GM12878 (cell line): ENCODE data around the gene DCAF15. TPM values are rescaled to one million over a fixed set of nuclear protein-coding genes. Genes with fewer than 3 reads are reported as not detected.

ENCODE experiments used
- ATAC-seq: fragments of 200-7000 bp; cut with Tn5 transposase; 3 replicates; pipeline ENCODE4 v1.9.1; 2020; ENCODE audit warnings: mild to moderate bottlenecking, moderate library complexity
- BruUV-seq: library from RNA; stranded (reverse); fragments of 400-500 nt; replicated peaks from 2 replicates; lab custom pipeline; 2021; lab: Mats Ljungman, UMichigan
- CTCF ChIA-PET: fragments of 300-600 bp; sonication (Branson Sonifier 250); formaldehyde crosslinking; extraction: SDS; loops from one replicate; lab custom pipeline; 2021; ENCODE audit warnings: inconsistent platforms; lab: Yijun Ruan, JAX
- POLR2A ChIA-PET: fragments of 350-600 bp; formaldehyde crosslinking; extraction: SDS; loops from one replicate; lab custom pipeline; 2021; ENCODE audit warnings: inconsistent platforms; lab: Charles Lee
- RAD21 ChIA-PET: fragments of 300-600 bp; sonication (Branson Sonifier 250); formaldehyde crosslinking; loops from one replicate; lab custom pipeline; 2023; ENCODE audit warnings: antibody characterized with exemption; ENCODE audit not compliant: unreplicated experiment; lab: Charles Lee
- SMC1A ChIA-PET: fragments of 300-600 bp; sonication (Branson Sonifier 250); formaldehyde crosslinking; loops from one replicate; lab custom pipeline; 2023; ENCODE audit not compliant: unreplicated experiment, uncharacterized antibody; lab: Charles Lee
- DNase-seq: peaks from one replicate; pipeline ENCODE4 v3.0.0-alpha.2; 2011; ENCODE audit warnings: low read depth, low spot score
- FAIRE-seq: peaks from 3 replicates; lab custom pipeline; 2011; peaks lifted over from hg19 to GRCh38; lab: Jason Lieb, UNC
- H2AFZ ChIP-seq: 2 replicates; pipeline ENCODE4 v1.6.0; 2011; ENCODE audit warnings: low read depth, low read length, control low read depth; ENCODE audit not compliant: control insufficient read depth
- H3K27ac ChIP-seq: 2 replicates; pipeline ENCODE4 v1.5.1; 2011; ENCODE audit warnings: control low read depth; ENCODE audit not compliant: control insufficient read depth, insufficient read depth
- H3K27me3 ChIP-seq, 2 experiments: replicated peaks in 1 of 2; 2 replicates each; pipeline versions ENCODE4 v1.6.0 to v1.6.1; 2011; ENCODE audit warnings: low read length in 1 of 2; ENCODE audit not compliant: control insufficient read depth in 2 of 2, insufficient read depth in 2 of 2
- H3K36me3 ChIP-seq, 2 experiments: 2 replicates each; pipeline ENCODE4 v1.5.1; 2011; ENCODE audit warnings: low read length in 1 of 2; ENCODE audit not compliant: control insufficient read depth in 2 of 2, insufficient read depth in 2 of 2
- H3K4me1 ChIP-seq: 2 replicates; pipeline ENCODE4 v1.6.1; 2011; ENCODE audit warnings: mild to moderate bottlenecking, low read length, moderate library complexity, mixed read lengths; ENCODE audit not compliant: control insufficient read depth, insufficient read depth
- H3K4me2 ChIP-seq: 2 replicates; pipeline ENCODE4 v1.6.0; 2011; ENCODE audit warnings: control low read depth; ENCODE audit not compliant: control insufficient read depth, insufficient read depth
- H3K4me3 ChIP-seq: fragments of 200-600 bp; sonication (generic); 2 replicates; pipeline ENCODE4 v1.5.1; 2016
- H3K79me2 ChIP-seq: 2 replicates; pipeline ENCODE4 v1.6.0; 2011; ENCODE audit warnings: low read length; ENCODE audit not compliant: control insufficient read depth, insufficient read depth
- H3K9ac ChIP-seq: 2 replicates; pipeline ENCODE4 v1.8.0; 2011; ENCODE audit warnings: low read length, control low read depth, mixed read lengths; ENCODE audit not compliant: control insufficient read depth, insufficient read depth
- H3K9me3 ChIP-seq: replicated peaks from 3 replicates; pipeline ENCODE4 v1.5.1; 2011; ENCODE audit warnings: mild to moderate bottlenecking, low read length; ENCODE audit not compliant: control insufficient read depth, insufficient read depth
- H4K20me1 ChIP-seq: 2 replicates; pipeline ENCODE4 v1.6.0; 2011; ENCODE audit not compliant: control insufficient read depth, insufficient read depth
- ASH2L ChIP-seq: fragments of 300-600, 200-600 bp; sonication (generic); IDR thresholded peaks from 2 replicates; pipeline ENCODE4 v1.6.1; 2017; ENCODE audit warnings: low read depth, mild to moderate bottlenecking, borderline replicate concordance
- CBFB ChIP-seq: IDR thresholded peaks from 2 replicates; pipeline ENCODE4 v1.6.1; 2016; ENCODE audit warnings: antibody characterized with exemption, low read depth
- ETV6 ChIP-seq, 2 experiments: fragments of 450-650 bp in 1 of 2; IDR thresholded peaks in 1 of 2; conservative IDR thresholded peaks in 1 of 2; 2 replicates each; pipeline ENCODE4 v1.6.1; 2014; ENCODE audit warnings: antibody characterized with exemption in 1 of 2, borderline replicate concordance in 1 of 2, low read depth in 1 of 2, mild to moderate bottlenecking in 1 of 2, moderate library complexity in 1 of 2
- GABPA ChIP-seq: IDR thresholded peaks from 2 replicates; pipeline ENCODE4 v1.6.1; 2014; ENCODE audit warnings: antibody characterized with exemption, low read depth, mild to moderate bottlenecking, inconsistent platforms
- MLLT1 ChIP-seq: fragments of 450-650 bp; IDR thresholded peaks from 2 replicates; pipeline ENCODE4 v1.6.1; 2016; ENCODE audit warnings: mild to moderate bottlenecking
- MTA3 ChIP-seq: IDR thresholded peaks from 2 replicates; pipeline ENCODE4 v1.6.1; 2012; ENCODE audit warnings: low read length, inconsistent platforms, borderline replicate concordance
- NFYA ChIP-seq: IDR thresholded peaks from 2 replicates; pipeline ENCODE4 v1.6.1; 2011; ENCODE audit warnings: low read depth, mild to moderate bottlenecking, low read length, improper control_type of control experiment, borderline replicate concordance
- NR2F1 ChIP-seq: fragments of 450-650 bp; conservative IDR thresholded peaks from 2 replicates; pipeline ENCODE4 v1.6.1; 2017; ENCODE audit warnings: mild to moderate bottlenecking
- POLR2AphosphoS5 ChIP-seq: IDR thresholded peaks from 2 replicates; pipeline ENCODE4 v1.6.1; 2011; ENCODE audit warnings: mild to moderate bottlenecking, low read length, inconsistent platforms
- RFX5 ChIP-seq: IDR thresholded peaks from 2 replicates; pipeline ENCODE4 v1.6.1; 2011; ENCODE audit warnings: low read depth, low read length, improper control_type of control experiment
- SUPT20H ChIP-seq: IDR thresholded peaks from 2 replicates; pipeline ENCODE4 v1.6.1; 2011; ENCODE audit warnings: low read depth, mild to moderate bottlenecking, low read length, moderate library complexity, borderline replicate concordance; ENCODE audit not compliant: control insufficient read depth
- WRNIP1 ChIP-seq: IDR thresholded peaks from 2 replicates; pipeline ENCODE4 v1.6.1; 2011; ENCODE audit warnings: low read depth, low read length, improper control_type of control experiment, borderline replicate concordance
- ZBTB11 ChIP-seq: fragments of 450-650 bp; formaldehyde crosslinking; IDR thresholded peaks from 2 replicates; pipeline ENCODE4 v1.5.0; 2022; ENCODE audit warnings: mild to moderate bottlenecking, missing genetic modification characterization
- WGBS: methylation state at CpG from one replicate; pipeline ENCODE4 v1.1.6; 2016; ENCODE audit warnings: low lambda C conversion rate; ENCODE audit not compliant: insufficient replicate concordance, insufficient coverage; ENCODE audit errors: missing lambda C conversion rate; 5-methylcytosine and 5-hydroxymethylcytosine counted together
- in situ Hi-C: fragments of 300-500 bp; cut with MboI; formaldehyde crosslinking; loops from 9 replicates; pipeline ENCODE4 v1.14.3; 2018; ENCODE audit warnings: mixed read lengths
- intact Hi-C: fragments of 100-400 bp; cut with micrococcal nuclease; formaldehyde crosslinking; loops from one replicate; pipeline ENCODE4 v1.14.2; 2022; ENCODE audit not compliant: unreplicated experiment
- polyA plus RNA-seq, 11 experiments: library from polyadenylated mRNA; depleted of rRNA in 4 of 11; unstranded in 6 of 11; stranded (reverse) in 5 of 11; fragments of >200 nt; fragmentation: Nextera tagmentation in 4 of 11; fragmentation: Illumina TruSeq in 1 of 11; extraction: Ambion mirVana in 4 of 11; extraction: Trizol in 1 of 11; gene quantifications; 1 replicate in 1 of 11; 2 replicates in 10 of 11; pipeline versions ENCODE4 v1.2.1 to v1.2.3, GENCODE V29; 2011 to 2016; ENCODE audit warnings: inconsistent platforms in 2 of 11, missing spikeins in 2 of 11, low read depth in 1 of 11
- total RNA-seq, 4 experiments: library from RNA; depleted of rRNA in 3 of 4; stranded (reverse); fragments of >200 nt in 3 of 4; fragmentation: Illumina TruSeq in 1 of 4; extraction: Trizol in 1 of 4; gene quantifications; 2 replicates each; pipeline versions ENCODE4 v1.2.1 to v1.2.3, GENCODE V29; 2013 to 2021
- TF ChIP-seq, protein P1 (sequence below): fragments of 450-650 bp; IDR thresholded peaks from 2 replicates; pipeline ENCODE4 v1.6.1; 2017; ENCODE audit warnings: mild to moderate bottlenecking, moderate library complexity

The DCAF15 gene
- total and polyA plus RNA-seq, 10 of the 15 experiments (the other 5 are each of a cell fraction or from before 2014, with no cell fraction given), result 0.16 to 63.4 (median 26.6) TPM

GRCh38 chr19:14000691-14001375 lies 48.5 kb downstream of the DCAF15 start:
- Histone ChIP-seq H3K4me2 (no peak overlapping the region), H3K27me3 (no peaks in the 10 kb centered on the region), H2AFZ (no peak overlapping the region), H3K79me2 (peaks cover 11% of the 10 kb centered on the region), H3K9ac (no peak overlapping the region), H4K20me1 (no peaks in the 10 kb centered on the region), H3K4me1 (peaks cover 44% of the 10 kb centered on the region), H3K9me3 (peaks cover 5% of the 10 kb centered on the region; the same call in 2 of the 3 replicates), H3K4me3 (no peak overlapping the region), H3K36me3 (no peaks in the 10 kb centered on the region; a peak in 1 of 4 replicates), H3K27ac (no peak overlapping the region)
- intact Hi-C loops (loop anchor here (5.0 to 10.0 kb wide), 2 partner anchors 119 to 846 kb away; partner anchors contain the start of genes IER2 and STX10), in situ Hi-C loops (no loop called here)
- no peak for FAIRE-seq
- ChIA-PET POLR2A (interaction anchor here (0.6 to 1.1 kb wide), 4 partner anchors 16 to 50 kb away, joined by 3 to 6 read pairs (median 4); partner anchors contain the start of gene IL27RA), CTCF (interaction anchor here (1.3 to 2.4 kb wide), 2 partner anchors 41 to 58 kb away, joined by 4 to 9 read pairs; no protein-coding TSS in a partner anchor), SMC1A (interaction anchor here (0.6 to 0.7 kb wide), 3 partner anchors 14 to 121 kb away, joined by 3 read pairs; no protein-coding TSS in a partner anchor), RAD21 (no interaction called here)
- ATAC-seq, result no peak
- WGBS, result 75% methylated on average over 13 of the region's 13 CpGs
- no peak for DNase-seq
- BruUV-seq, result no TSS peak
- no peak for TF ChIP-seq SUPT20H
- TF ChIP-seq NFYA, result no peak
- TF ChIP-seq, protein P1, sequence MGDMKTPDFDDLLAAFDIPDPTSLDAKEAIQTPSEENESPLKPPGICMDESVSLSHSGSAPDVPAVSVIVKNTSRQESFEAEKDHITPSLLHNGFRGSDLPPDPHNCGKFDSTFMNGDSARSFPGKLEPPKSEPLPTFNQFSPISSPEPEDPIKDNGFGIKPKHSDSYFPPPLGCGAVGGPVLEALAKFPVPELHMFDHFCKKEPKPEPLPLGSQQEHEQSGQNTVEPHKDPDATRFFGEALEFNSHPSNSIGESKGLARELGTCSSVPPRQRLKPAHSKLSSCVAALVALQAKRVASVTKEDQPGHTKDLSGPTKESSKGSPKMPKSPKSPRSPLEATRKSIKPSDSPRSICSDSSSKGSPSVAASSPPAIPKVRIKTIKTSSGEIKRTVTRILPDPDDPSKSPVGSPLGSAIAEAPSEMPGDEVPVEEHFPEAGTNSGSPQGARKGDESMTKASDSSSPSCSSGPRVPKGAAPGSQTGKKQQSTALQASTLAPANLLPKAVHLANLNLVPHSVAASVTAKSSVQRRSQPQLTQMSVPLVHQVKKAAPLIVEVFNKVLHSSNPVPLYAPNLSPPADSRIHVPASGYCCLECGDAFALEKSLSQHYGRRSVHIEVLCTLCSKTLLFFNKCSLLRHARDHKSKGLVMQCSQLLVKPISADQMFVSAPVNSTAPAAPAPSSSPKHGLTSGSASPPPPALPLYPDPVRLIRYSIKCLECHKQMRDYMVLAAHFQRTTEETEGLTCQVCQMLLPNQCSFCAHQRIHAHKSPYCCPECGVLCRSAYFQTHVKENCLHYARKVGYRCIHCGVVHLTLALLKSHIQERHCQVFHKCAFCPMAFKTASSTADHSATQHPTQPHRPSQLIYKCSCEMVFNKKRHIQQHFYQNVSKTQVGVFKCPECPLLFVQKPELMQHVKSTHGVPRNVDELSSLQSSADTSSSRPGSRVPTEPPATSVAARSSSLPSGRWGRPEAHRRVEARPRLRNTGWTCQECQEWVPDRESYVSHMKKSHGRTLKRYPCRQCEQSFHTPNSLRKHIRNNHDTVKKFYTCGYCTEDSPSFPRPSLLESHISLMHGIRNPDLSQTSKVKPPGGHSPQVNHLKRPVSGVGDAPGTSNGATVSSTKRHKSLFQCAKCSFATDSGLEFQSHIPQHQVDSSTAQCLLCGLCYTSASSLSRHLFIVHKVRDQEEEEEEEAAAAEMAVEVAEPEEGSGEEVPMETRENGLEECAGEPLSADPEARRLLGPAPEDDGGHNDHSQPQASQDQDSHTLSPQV, result no peak
- TF ChIP-seq ZBTB11 (CRISPR knock-in tag), result no peak
- no peak for TF ChIP-seq WRNIP1
- no peak for TF ChIP-seq CBFB
- no peak for TF ChIP-seq GABPA
- no peak for TF ChIP-seq NR2F1
- TF ChIP-seq MTA3, result no peak
- no peak for TF ChIP-seq POLR2AphosphoS5
- no peak for TF ChIP-seq MLLT1
- TF ChIP-seq RFX5, result no peak
- no peak for TF ChIP-seq ETV6 (conservative IDR thresholded peaks at IDR 0.05 in 1 of 2, IDR thresholded peaks at IDR 0.05 in 1 of 2; ENCODE audit: borderline replicate concordance in 1 of 2, low read depth in 1 of 2)
- TF ChIP-seq ASH2L, result no peak
